ENCODE measurements around the gene IMP4.

IMP4 gene

GRCh38 chr2:130353291-130354138, 10.8 kb downstream of the IMP4 start:
- no peak overlapping the region for H3K27ac ChIP-seq
- no peak for TF ChIP-seq CTCF (conservative IDR thresholded peaks at IDR 0.05)

- no peak overlapping the region for H3K27ac ChIP-seq
- no peak for TF ChIP-seq CTCF (conservative IDR thresholded peaks at IDR 0.05)
Measured at GRCh38 chr2:130354139-130354428, 11.4 kb downstream of the IMP4 start.

- peak overlapping the region; percentile 83 for H3K27ac ChIP-seq
Measured at GRCh38 chr2:130355172-130355577, 12.5 kb downstream of the IMP4 start.

GRCh38 chr2:130355578-130356431, 13.1 kb downstream of the IMP4 start, which contains the start of gene PTPN18:
Gene PTPN18 (plus strand): TSS chr2:130356056. CDS start chr2:130356108, 52 bp downstream.
- peak; percentile 76 for TF ChIP-seq CTCF (conservative IDR thresholded peaks at IDR 0.05)
- peak within 1 kb of the TSS; percentile 83 for H3K27ac ChIP-seq

More at GRCh38 chr2:130355172-130355577, 12.5 kb downstream of the IMP4 start:
- no peak for TF ChIP-seq CTCF (conservative IDR thresholded peaks at IDR 0.05)

- no peak for TF ChIP-seq CTCF (conservative IDR thresholded peaks at IDR 0.05)
- H3K27ac ChIP-seq: no peak overlapping the region
Measured at GRCh38 chr2:130357864-130358263, 15.2 kb downstream of the IMP4 start.

- no peak for TF ChIP-seq CTCF (conservative IDR thresholded peaks at IDR 0.05)
- H3K27ac ChIP-seq: no peak overlapping the region
Measured at GRCh38 chr2:130358420-130359350, 16.0 kb downstream of the IMP4 start.
